ENCODE results near the gene ZNF418. TPM values are rescaled to one million over a fixed set of nuclear protein-coding genes. Genes with fewer than 3 reads are reported as not detected.
"Not testable (repeated sequence)": the region's sequence is repeated elsewhere in the genome, so short reads cannot be mapped to it uniquely, and the experiment has no call there.

ZNF418 gene
- polyA plus RNA-seq, 1 experiment = 3.1 TPM

DNA sequence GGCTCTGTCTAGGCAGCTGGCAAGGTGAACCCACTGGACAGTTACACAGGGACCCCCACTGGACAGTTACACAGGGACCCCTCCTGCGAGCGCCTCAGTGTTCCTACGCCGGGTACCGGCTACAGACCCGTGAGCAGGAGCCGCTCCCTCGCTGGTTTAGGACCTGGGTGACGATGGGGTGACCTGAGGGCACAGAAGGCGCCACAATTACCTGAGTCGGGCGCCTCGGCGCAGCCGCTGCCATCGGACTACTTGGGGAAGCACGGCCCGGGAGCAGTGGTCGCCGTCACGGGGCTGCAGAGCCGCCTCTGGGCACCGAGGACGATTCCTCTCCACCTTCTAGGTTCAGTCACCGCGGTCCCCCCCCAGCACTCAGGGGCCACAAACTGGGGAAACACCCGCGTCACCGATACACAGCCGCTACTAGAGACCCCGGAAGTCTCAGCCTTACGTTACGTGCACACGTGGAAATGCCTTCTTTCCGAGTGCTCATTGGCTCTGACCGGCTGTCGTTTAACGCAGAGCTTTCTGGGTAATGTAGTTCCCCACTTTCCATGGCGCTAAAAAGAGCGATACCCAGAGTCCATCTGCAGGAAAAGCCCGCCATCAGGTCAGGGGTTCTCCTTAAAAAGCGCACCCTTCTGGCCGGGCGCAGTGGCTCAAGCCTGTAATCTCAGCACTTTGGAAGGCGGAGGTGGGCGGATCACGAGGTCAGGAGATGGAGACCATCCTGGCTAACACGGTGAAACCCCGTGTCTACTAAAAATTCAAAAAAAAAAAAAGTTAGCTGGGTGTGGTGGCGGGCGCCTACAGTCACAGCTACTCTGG lies 18.8 kb downstream of the ZNF418 start, which contains the start of gene ZNF417:
Gene ZNF417, minus strand, starts transcription at position 425 of the 828 bp plus-strand sequence. Its CDS starts 181 bp downstream, at position 244.
- ChIA-PET POLR2A (interaction anchor here (0.6 to 1.1 kb wide), 7 partner anchors 19 to 511 kb away, joined by 3 to 11 read pairs (median 4); partner anchors contain the start of genes ZNF418, ZNF586 and ZNF606), CTCF (interaction anchor here (0.7 to 2.6 kb wide), 5 partner anchors 9 to 483 kb away, joined by 3 to 7 read pairs (median 4); partner anchors contain the start of gene ZNF418)
- peak within 1 kb of the TSS; percentile 57 for H3K27ac ChIP-seq (ENCODE audit: low read depth, low read length)
- peaks cover 19% of the 10 kb centered on the region for H3K9me3 ChIP-seq (ENCODE audit: control insufficient read depth, insufficient read depth, low read length)
- not testable (repeated sequence) for H3K27me3 ChIP-seq (ENCODE audit: control insufficient read depth, insufficient read depth, low read length)
- peak; percentile 88 for DNase-seq (ENCODE audit: low read depth, low spot score)
- H3K4me3 ChIP-seq (ENCODE audit: low read depth, low read length) = peak within 1 kb of the TSS; percentile 79
- TF ChIP-seq, protein P1, sequence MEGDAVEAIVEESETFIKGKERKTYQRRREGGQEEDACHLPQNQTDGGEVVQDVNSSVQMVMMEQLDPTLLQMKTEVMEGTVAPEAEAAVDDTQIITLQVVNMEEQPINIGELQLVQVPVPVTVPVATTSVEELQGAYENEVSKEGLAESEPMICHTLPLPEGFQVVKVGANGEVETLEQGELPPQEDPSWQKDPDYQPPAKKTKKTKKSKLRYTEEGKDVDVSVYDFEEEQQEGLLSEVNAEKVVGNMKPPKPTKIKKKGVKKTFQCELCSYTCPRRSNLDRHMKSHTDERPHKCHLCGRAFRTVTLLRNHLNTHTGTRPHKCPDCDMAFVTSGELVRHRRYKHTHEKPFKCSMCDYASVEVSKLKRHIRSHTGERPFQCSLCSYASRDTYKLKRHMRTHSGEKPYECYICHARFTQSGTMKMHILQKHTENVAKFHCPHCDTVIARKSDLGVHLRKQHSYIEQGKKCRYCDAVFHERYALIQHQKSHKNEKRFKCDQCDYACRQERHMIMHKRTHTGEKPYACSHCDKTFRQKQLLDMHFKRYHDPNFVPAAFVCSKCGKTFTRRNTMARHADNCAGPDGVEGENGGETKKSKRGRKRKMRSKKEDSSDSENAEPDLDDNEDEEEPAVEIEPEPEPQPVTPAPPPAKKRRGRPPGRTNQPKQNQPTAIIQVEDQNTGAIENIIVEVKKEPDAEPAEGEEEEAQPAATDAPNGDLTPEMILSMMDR (IDR thresholded peaks at IDR 0.05; ENCODE audit: low read depth, low read length) = peak; percentile 47

DNA sequence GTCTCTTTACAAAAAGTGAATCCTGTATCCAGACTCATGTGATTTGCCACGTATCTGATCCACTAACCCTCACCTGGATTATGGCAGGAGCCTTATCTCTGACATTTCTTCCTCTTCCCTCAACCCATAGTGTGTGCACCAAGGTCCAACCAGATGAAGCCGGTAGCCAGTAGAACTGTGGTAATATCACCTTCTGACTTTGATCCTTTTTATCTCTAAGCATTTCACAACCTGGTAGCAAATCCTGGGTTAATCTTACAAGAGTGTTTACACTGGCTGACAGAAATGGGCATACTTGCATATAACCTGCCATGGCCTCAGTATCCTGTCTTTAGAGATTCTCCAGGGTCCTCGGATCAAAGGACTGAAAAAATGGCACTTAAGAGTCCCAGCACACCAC lies 20.7 kb downstream of the ZNF418 start:
- H3K27me3 ChIP-seq (ENCODE audit: control insufficient read depth, insufficient read depth, low read length) = no peaks in the 10 kb centered on the region
- H3K9me3 ChIP-seq (ENCODE audit: control insufficient read depth, insufficient read depth, low read length) = peaks cover 20% of the 10 kb centered on the region
- ChIA-PET POLR2A (no interaction called here), CTCF (interaction anchor here (0.6 to 1.4 kb wide), 2 partner anchors 11 to 314 kb away, joined by 3 to 5 read pairs; partner anchors contain the start of gene ZNF544)
- TF ChIP-seq, protein P1 (IDR thresholded peaks at IDR 0.05; ENCODE audit: low read depth, low read length) = no peak
- H3K4me3 ChIP-seq (ENCODE audit: low read depth, low read length) = no peak overlapping the region
- no peak for DNase-seq (ENCODE audit: low read depth, low spot score)
- no peak overlapping the region for H3K27ac ChIP-seq (ENCODE audit: low read depth, low read length)

DNA sequence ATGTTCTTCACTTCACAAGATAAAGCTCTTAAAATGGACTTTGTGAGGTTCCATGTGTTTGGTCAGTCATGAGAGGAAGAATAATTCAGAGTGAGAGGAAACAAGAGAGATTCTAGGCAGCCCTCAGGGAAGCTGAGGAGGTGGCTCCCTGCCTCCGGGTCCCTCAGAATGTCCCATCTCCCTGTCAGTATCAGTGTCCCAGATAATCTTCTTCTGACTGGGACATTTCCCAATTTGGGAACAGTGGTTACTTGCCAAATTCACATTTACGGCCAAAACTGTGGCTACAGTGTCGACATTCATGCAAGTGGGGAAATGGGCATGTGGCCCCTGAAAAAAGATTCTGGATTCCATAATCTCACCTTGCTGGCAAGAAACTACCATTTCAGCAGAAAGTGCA lies 27.8 kb downstream of the ZNF418 start:
- H3K27me3 ChIP-seq (ENCODE audit: control insufficient read depth, insufficient read depth, low read length) = no peaks in the 10 kb centered on the region
- CTCF ChIA-PET = interaction anchor here (0.9 to 1.2 kb wide), 2 partner anchors 10 to 19 kb away, joined by 3 to 4 read pairs; no protein-coding TSS in a partner anchor
- no peak overlapping the region for H3K27ac ChIP-seq (ENCODE audit: low read depth, low read length)
- H3K9me3 ChIP-seq (ENCODE audit: control insufficient read depth, insufficient read depth, low read length) = peaks cover 38% of the 10 kb centered on the region
- POLR2A ChIA-PET = no interaction called here
- TF ChIP-seq, protein P1 (IDR thresholded peaks at IDR 0.05; ENCODE audit: low read depth, low read length) = no peak
- no peak for DNase-seq (ENCODE audit: low read depth, low spot score)
- no peak overlapping the region for H3K4me3 ChIP-seq (ENCODE audit: low read depth, low read length)

DNA sequence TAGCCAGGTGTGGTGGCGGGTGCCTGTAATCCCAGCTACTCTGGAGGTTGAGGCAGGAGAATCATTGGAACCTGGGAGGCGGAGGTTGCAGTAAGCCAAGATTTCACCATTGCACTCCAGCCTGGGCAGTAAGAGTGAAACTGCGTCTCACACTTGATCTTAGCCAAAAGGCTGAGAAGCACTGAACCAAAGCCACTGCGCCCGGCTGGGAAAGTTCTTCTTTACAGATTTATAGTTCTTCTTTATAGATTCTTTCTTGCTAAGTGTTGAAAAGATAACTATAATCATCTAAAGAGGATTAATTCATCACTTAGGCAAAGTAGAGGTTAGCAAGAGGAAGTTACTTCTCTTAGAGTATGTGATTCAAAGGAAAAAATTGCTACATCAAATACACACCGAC lies 29.9 kb downstream of the ZNF418 start:
- TF ChIP-seq, protein P1 (IDR thresholded peaks at IDR 0.05; ENCODE audit: low read depth, low read length) = no peak
- no peak for DNase-seq (ENCODE audit: low read depth, low spot score)
- H3K4me3 ChIP-seq (ENCODE audit: low read depth, low read length) = no peak overlapping the region
- ChIA-PET CTCF (no interaction called here), POLR2A (no interaction called here)
- H3K27ac ChIP-seq (ENCODE audit: low read depth, low read length) = no peak overlapping the region
- H3K9me3 ChIP-seq (ENCODE audit: control insufficient read depth, insufficient read depth, low read length) = peaks cover 28% of the 10 kb centered on the region
- H3K27me3 ChIP-seq (ENCODE audit: control insufficient read depth, insufficient read depth, low read length) = no peaks in the 10 kb centered on the region
